Tibial nerve (tissue), 3 donors: Measurements from ENCODE around the gene PLCB4.

Experiments
- POLR2A ChIP-seq, 2 donors: fragments of 450-650 bp; IDR thresholded peaks; one replicate each; pipeline ENCODE4 v1.6.1; 2017; ENCODE audit warnings: antibody characterized with exemption in 2 of 2, mild to moderate bottlenecking in 2 of 2, moderate library complexity in 2 of 2
- TF ChIP-seq, protein P1 (sequence below), 5 experiments: fragments of 200-600 bp in 3 of 5; fragments of 450-650 bp in 2 of 5; sonication (generic) in 3 of 5; IDR thresholded peaks; one replicate each; pipeline ENCODE4 v1.5.1; 2016 to 2019; ENCODE audit warnings: antibody characterized with exemption in 5 of 5, mild to moderate bottlenecking in 3 of 5, moderate library complexity in 2 of 5

DNA sequence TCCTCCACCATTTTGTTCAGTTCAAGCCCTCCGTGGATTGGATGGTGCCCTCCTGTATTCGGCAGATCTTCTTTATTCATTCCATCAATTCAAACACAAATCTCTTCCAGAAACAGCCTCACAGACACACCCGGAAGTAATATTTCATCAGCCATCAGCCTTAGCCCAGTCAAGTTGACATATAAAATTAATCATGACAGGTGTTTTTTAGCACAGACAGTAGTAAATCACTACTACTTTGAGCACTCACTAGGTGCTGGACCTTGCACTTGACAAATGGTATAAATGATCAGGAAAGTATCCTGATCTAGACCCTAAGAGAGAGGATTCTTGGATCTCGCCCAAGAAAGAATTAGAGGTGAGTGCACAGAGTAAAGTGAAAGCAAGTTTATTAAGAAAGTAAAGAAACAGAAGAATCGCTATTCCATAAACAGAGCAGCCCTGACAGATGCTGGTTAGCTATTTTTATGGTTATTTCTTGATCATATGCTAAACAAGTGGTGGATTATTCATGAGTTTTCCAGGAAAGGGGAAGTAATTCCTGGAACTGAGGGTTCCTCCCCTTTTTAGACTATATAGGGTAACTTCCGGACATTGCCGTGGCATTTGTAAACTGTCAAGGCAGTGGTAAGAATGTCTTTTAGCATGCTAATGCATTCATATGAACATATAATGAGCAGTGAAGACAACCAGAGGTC is 250.9 kb downstream of the PLCB4 start:
- TF ChIP-seq, protein P1, sequence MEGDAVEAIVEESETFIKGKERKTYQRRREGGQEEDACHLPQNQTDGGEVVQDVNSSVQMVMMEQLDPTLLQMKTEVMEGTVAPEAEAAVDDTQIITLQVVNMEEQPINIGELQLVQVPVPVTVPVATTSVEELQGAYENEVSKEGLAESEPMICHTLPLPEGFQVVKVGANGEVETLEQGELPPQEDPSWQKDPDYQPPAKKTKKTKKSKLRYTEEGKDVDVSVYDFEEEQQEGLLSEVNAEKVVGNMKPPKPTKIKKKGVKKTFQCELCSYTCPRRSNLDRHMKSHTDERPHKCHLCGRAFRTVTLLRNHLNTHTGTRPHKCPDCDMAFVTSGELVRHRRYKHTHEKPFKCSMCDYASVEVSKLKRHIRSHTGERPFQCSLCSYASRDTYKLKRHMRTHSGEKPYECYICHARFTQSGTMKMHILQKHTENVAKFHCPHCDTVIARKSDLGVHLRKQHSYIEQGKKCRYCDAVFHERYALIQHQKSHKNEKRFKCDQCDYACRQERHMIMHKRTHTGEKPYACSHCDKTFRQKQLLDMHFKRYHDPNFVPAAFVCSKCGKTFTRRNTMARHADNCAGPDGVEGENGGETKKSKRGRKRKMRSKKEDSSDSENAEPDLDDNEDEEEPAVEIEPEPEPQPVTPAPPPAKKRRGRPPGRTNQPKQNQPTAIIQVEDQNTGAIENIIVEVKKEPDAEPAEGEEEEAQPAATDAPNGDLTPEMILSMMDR (IDR thresholded peaks at IDR 0.05), result no peak
- no peak for TF ChIP-seq POLR2A (IDR thresholded peaks at IDR 0.05)
